Left ventricle myocardium inferior (tissue), 1 donor: ENCODE results near the gene DYNLT2. TPM values are rescaled to one million over a fixed set of nuclear protein-coding genes. Genes with fewer than 3 reads are reported as not detected.

Experiments
- DNase-seq: peaks from one replicate; pipeline ENCODE4 v3.0.0-alpha.2; 2020
- H3K27ac ChIP-seq: fragments of 200-600 bp; replicated peaks from 2 replicates; pipeline ENCODE4 v1.8.0; 2021
- H3K27me3 ChIP-seq: fragments of 200-600 bp; 2 replicates; pipeline ENCODE4 v1.8.0; 2021; ENCODE audit warnings: low read depth
- H3K36me3 ChIP-seq: fragments of 200-600 bp; 2 replicates; pipeline ENCODE4 v1.8.0; 2021
- H3K4me1 ChIP-seq: fragments of 200-600 bp; 2 replicates; pipeline ENCODE4 v1.8.0; 2021
- H3K4me3 ChIP-seq: fragments of 200-600 bp; 2 replicates; pipeline ENCODE4 v1.8.0; 2021; ENCODE audit warnings: mild to moderate bottlenecking, moderate library complexity
- H3K9me3 ChIP-seq: fragments of 200-600 bp; replicated peaks from 2 replicates; pipeline ENCODE4 v1.8.0; 2021
- CTCF ChIP-seq: fragments of 200-600 bp; IDR thresholded peaks from 2 replicates; pipeline ENCODE4 v1.8.0; 2021; ENCODE audit warnings: antibody characterized with exemption, mild to moderate bottlenecking, borderline replicate concordance
- intact Hi-C: fragments of 100-400 bp; cut with micrococcal nuclease; formaldehyde crosslinking; loops from one replicate; pipeline ENCODE4 v1.11.0; 2022
- total RNA-seq: library from RNA; stranded (reverse); fragmentation: NEBNext Ultra II Directional; extraction: Animal tissue kit (Norgen Biotek cat#: 25700); gene quantifications from one replicate; pipeline ENCODE4 v1.2.1, GENCODE V29; 2021
- donor health status: DM: no; HTN: yes; CAD: no; lungs with severe emphysema.

The DYNLT2 gene
- total RNA-seq, 1 donor from 2014 or later = 0.66 TPM

- Histone ChIP-seq H3K4me1 (no peaks in the 10 kb centered on the region), H3K36me3 (no peaks in the 10 kb centered on the region), H3K4me3 (no peak overlapping the region), H3K27me3 (peaks cover 69% of the 10 kb centered on the region), H3K9me3 (no peaks in the 10 kb centered on the region), H3K27ac (no peak overlapping the region)
- no peak for DNase-seq
- intact Hi-C loops = no loop called here
- no peak for TF ChIP-seq CTCF
Measured at GRCh38 chr6:169798764-169799473, 47.5 kb upstream of the DYNLT2 start.

- no peak overlapping the region for H3K27ac ChIP-seq
- H3K9me3 ChIP-seq = no peaks in the 10 kb centered on the region
- intact Hi-C loops = no loop called here
- H3K4me3 ChIP-seq = no peak overlapping the region
- no peak for TF ChIP-seq CTCF
- no peaks in the 10 kb centered on the region for H3K36me3 ChIP-seq
- peaks cover 10% of the 10 kb centered on the region for H3K4me1 ChIP-seq
- no peak for DNase-seq
- peaks cover 50% of the 10 kb centered on the region for H3K27me3 ChIP-seq
Measured at GRCh38 chr6:169795196-169795595, 43.8 kb upstream of the DYNLT2 start.

- Histone ChIP-seq H3K4me1 (peaks cover 16% of the 10 kb centered on the region), H3K27ac (no peak overlapping the region), H3K27me3 (peaks cover 43% of the 10 kb centered on the region), H3K4me3 (no peak overlapping the region), H3K36me3 (no peaks in the 10 kb centered on the region), H3K9me3 (no peaks in the 10 kb centered on the region)
- intact Hi-C loops = no loop called here
- no peak for TF ChIP-seq CTCF
- DNase-seq = no peak
Measured at GRCh38 chr6:169794317-169795055, 43.1 kb upstream of the DYNLT2 start.

GRCh38 chr6:169793408-169793807 lies 42.0 kb upstream of the DYNLT2 start:
- Histone ChIP-seq H3K4me1 (peaks cover 17% of the 10 kb centered on the region), H3K4me3 (no peak overlapping the region), H3K36me3 (no peaks in the 10 kb centered on the region), H3K9me3 (no peaks in the 10 kb centered on the region), H3K27me3 (peaks cover 32% of the 10 kb centered on the region), H3K27ac (no peak overlapping the region)
- intact Hi-C loops = no loop called here
- no peak for DNase-seq
- no peak for TF ChIP-seq CTCF

- no peak for DNase-seq
- H3K4me3 ChIP-seq = no peak overlapping the region
- TF ChIP-seq CTCF = no peak
- no peaks in the 10 kb centered on the region for H3K36me3 ChIP-seq
- H3K4me1 ChIP-seq = peaks cover 17% of the 10 kb centered on the region
- H3K27me3 ChIP-seq = peaks cover 28% of the 10 kb centered on the region
- H3K9me3 ChIP-seq = no peaks in the 10 kb centered on the region
- H3K27ac ChIP-seq = no peak overlapping the region
- intact Hi-C loops = no loop called here
Measured at GRCh38 chr6:169792306-169793015, 41.1 kb upstream of the DYNLT2 start.
